ENCODE data around the gene CX3CL1.

GRCh38 chr16:57325458-57325857 is 46.8 kb upstream of the CX3CL1 start:
- TF ChIP-seq POLR2A (IDR thresholded peaks at IDR 0.05) (no peak), CTCF (IDR thresholded peaks at IDR 0.05) (no peak)

Data from breast epithelium (tissue), 3 donors.